ENCODE measurements around the gene SPPL3.
"Not testable (repeated sequence)": the region's sequence is repeated elsewhere in the genome, so short reads cannot be mapped to it uniquely, and the experiment has no call there.

DNA sequence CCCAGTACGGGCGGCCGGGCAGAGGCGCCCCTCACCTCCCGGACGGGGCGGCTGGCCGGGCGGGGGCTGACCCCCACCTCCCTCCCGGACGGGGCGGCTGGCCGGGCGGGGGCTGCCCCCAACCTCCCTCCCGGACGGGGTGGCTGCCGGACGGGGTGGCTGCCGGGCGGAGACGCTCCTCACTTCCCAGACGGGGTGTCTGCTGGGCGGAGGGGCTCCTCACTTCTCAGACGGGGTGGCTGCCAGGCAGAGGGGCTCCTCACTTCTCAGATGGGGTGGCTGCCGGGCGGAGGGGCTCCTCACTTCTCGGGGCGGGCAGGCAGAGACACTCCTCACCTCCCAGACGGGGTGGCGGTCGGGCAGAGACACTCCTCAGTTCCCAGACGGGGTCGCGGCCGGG lies 172.0 kb downstream of the SPPL3 start:
- TF ChIP-seq, protein P1, sequence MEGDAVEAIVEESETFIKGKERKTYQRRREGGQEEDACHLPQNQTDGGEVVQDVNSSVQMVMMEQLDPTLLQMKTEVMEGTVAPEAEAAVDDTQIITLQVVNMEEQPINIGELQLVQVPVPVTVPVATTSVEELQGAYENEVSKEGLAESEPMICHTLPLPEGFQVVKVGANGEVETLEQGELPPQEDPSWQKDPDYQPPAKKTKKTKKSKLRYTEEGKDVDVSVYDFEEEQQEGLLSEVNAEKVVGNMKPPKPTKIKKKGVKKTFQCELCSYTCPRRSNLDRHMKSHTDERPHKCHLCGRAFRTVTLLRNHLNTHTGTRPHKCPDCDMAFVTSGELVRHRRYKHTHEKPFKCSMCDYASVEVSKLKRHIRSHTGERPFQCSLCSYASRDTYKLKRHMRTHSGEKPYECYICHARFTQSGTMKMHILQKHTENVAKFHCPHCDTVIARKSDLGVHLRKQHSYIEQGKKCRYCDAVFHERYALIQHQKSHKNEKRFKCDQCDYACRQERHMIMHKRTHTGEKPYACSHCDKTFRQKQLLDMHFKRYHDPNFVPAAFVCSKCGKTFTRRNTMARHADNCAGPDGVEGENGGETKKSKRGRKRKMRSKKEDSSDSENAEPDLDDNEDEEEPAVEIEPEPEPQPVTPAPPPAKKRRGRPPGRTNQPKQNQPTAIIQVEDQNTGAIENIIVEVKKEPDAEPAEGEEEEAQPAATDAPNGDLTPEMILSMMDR (IDR thresholded peaks at IDR 0.05; ENCODE audit: low read depth, low read length, poor library complexity, severe bottlenecking): not testable (repeated sequence)
- not testable (repeated sequence) for TF ChIP-seq EZH2phosphoT487 (IDR thresholded peaks at IDR 0.05; ENCODE audit: borderline replicate concordance, low read length)
